ENCODE data around the gene CCDC102A. TPM values are rescaled to one million over a fixed set of nuclear protein-coding genes. Genes with fewer than 3 reads are reported as not detected.
"Not testable (repeated sequence)": the region's sequence is repeated elsewhere in the genome, so short reads cannot be mapped to it uniquely, and the experiment has no call there.

CCDC102A gene
- total RNA-seq, 4 donors from 2014 or later, result 3.5 to 9.8 (median 7.8) TPM

DNA sequence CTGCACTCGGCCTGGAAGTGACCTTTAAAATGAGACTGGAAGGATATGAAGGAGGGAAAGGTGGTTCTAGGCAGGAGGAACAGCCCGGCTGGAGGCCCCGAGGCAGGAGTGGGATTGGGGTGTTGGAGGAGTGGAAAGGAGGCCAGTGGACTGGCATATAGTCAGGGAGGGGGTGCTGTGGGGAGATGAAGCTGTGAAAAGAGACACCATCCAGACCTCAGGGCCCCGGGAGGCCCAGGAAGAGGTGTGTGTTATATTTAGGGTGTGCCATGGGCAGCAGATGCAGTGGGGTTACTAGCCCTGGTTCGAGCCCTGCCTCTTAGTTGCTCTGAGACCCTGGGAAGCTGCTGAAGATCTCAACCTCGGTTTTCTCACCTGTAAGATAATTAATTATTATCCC, 31.2 kb downstream of the CCDC102A start:
- TF ChIP-seq, protein P1, sequence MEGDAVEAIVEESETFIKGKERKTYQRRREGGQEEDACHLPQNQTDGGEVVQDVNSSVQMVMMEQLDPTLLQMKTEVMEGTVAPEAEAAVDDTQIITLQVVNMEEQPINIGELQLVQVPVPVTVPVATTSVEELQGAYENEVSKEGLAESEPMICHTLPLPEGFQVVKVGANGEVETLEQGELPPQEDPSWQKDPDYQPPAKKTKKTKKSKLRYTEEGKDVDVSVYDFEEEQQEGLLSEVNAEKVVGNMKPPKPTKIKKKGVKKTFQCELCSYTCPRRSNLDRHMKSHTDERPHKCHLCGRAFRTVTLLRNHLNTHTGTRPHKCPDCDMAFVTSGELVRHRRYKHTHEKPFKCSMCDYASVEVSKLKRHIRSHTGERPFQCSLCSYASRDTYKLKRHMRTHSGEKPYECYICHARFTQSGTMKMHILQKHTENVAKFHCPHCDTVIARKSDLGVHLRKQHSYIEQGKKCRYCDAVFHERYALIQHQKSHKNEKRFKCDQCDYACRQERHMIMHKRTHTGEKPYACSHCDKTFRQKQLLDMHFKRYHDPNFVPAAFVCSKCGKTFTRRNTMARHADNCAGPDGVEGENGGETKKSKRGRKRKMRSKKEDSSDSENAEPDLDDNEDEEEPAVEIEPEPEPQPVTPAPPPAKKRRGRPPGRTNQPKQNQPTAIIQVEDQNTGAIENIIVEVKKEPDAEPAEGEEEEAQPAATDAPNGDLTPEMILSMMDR (IDR thresholded peaks at IDR 0.05), result no peak
- ATAC-seq (ENCODE audit: low FRiP score), result no peak
- DNase-seq (ENCODE audit: low spot score), result no peak

DNA sequence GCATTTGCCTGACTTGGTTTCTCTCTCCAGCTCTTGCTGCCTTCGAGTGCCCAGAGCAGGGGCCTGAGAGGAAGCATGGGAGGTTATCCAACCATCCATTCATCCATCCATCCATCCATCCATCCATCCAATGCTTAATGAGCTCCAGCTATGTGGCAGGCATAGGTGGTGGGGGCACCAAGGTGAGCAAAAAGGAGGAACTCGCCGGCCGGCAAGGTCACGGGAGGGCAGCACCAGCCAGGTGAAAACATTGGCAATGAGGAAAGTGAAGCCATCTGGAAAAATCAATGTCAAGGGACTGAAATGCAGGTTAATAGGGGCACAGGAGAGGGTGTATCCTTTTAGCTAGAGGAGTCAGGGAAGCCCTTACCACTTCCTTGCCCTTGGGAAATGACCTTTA, 31.9 kb downstream of the CCDC102A start:
- DNase-seq (ENCODE audit: low spot score) (no peak), ATAC-seq (ENCODE audit: low FRiP score) (no peak)
- TF ChIP-seq, protein P1 (IDR thresholded peaks at IDR 0.05), result no peak

DNA sequence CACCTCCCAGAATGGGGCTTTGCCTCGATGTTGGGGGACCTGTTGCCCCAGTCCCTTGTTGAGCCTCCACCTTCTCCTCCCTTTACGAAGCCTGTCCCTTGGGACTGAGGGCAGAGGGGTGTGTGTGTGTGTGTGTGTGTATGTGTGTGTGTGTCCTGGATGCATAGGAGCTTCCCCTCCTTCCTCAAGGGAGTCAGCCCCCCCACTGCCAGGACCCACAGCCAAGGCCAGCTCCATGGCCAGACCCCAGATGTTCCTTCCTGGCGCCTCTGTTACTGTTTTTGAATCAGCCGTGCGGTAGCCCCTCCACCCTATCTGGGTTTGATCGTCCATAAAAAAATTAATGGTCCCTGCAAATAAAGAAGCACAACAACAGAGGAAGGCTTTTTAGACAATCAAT, 32.4 kb downstream of the CCDC102A start:
- ATAC-seq (ENCODE audit: low FRiP score), result no peak
- TF ChIP-seq, protein P1 (IDR thresholded peaks at IDR 0.05), result no peak
- no peak for DNase-seq (ENCODE audit: low spot score)

DNA sequence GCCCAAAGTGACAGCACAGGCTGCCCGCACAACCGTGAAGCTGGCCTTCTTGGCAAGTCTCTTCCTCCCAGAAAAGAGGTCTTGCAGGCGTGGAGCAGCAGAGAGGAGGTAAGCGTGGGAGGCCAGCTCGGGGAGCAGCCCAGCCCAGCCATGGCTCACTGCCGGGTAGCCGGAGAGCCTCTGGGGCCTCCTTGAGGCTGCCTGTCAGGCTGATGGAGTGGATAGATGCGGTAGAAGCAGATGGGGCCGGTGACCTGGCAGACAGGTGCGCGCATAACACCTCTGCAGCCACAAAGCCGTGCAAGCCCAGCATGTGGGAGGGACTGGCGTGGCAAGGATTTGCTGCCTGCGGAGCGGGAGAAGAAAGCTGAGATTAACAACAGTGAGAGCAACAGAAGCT, 33.0 kb downstream of the CCDC102A start:
- ATAC-seq (ENCODE audit: low FRiP score), result peak; percentile 52
- TF ChIP-seq, protein P1 (IDR thresholded peaks at IDR 0.05), result no peak
- DNase-seq (ENCODE audit: low spot score), result no peak

DNA sequence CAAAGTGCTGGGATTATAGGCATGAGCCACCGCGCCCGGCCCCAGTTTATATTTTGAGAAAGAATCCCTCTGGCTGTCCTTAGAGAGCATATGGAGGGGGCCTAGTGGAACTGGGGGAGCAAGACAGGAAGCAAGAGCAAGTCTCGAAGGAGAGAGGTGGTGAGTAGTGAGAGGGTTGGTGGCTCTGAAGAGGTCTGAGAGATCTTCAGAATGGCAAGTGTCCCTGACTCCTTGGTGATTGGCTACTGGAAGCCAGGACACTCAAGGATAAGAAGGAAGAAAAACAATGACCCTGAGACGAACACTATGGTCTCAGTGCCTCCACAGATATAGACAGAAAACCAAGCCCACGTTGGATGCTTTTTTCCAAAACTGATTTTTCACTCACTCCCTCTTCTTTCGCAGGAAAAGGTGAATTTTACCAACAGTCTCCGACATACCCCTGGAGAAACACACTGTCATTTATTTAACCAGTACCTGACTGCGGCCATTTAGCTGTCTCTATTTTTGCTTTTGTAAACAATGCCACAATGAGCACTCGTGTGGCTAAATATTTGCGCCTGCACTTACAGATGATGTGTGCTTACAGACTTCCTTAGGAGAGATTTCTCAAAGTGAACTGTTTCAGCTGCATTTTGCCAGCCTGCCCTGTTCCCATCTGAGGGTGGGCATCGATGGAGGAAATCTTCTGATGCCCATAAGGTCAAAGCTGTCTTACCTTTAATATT, 34.2 kb downstream of the CCDC102A start:
- TF ChIP-seq, protein P1 (IDR thresholded peaks at IDR 0.05), result no peak
- ATAC-seq (ENCODE audit: low FRiP score) (no peak), DNase-seq (ENCODE audit: low spot score) (no peak)

DNA sequence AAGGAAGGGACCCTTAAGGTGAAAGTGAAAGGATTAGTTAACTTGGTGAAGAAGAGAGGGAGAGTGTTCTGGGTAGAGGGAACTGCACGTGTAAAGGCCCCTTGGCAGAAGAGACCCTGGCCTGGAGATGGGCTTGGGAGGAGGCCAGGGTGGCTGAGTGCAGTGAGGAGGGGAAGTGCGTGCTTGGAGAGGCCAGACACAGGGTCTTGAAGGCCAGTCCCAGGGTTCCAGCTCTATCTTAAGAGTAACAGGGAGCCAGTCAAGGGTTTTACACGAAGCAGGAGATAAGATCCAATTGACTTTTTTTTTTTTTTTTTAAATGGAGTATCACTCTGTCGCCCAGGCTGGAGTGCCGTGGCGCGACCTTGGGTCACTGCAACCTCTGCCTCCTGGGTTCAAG, 34.9 kb downstream of the CCDC102A start:
- no peak for ATAC-seq (ENCODE audit: low FRiP score)
- DNase-seq (ENCODE audit: low spot score), result no peak
- TF ChIP-seq, protein P1 (IDR thresholded peaks at IDR 0.05), result no peak

DNA sequence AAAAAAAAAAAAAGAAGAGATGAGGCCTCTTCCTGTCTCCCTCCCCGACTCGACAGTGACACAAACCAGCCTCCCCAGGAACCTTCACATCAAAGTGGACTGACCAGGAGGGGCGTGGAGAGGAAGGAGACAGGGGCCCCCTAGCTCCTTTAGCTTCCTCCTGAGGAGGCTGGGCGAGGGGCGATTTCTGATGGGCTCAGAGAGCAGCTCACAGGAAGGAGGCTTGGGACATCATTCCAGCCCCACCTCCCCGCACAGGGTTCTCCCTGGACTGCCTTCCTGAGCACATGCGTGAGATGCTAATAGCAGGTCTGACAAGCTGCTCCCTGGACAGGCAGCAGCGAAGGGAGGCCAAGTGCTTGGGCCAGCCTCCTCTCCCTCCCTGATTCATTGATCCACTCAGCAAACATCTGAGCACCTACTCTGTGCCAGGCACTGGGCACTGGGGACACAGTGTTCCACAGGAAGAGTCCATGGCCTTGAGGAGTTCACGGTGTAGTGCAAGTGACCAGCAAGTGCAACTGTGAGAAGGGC, 35.7 kb downstream of the CCDC102A start:
- DNase-seq (ENCODE audit: low spot score) (no peak), ATAC-seq (ENCODE audit: low FRiP score) (no peak)
- TF ChIP-seq, protein P1 (IDR thresholded peaks at IDR 0.05), result no peak

DNA sequence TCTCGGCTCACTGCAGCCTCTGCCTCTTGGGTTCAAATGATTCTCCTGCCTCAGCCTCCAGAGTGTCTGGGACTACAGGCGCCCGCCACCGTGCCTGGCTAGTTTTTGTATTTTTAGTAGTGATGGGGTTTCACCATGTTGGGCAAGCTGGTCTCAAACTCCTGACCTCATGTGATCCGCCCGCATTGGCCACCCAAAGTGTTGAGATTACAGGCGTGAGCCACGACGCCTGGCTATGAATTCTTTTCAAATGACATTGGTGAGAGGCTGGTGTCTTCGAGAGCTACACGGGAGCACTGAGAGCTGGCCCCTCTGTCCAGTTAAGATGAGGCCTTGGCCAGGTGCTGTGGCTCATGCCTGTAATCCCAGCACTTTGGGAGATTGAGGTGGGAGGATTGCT, 36.4 kb downstream of the CCDC102A start:
- not testable (repeated sequence) for DNase-seq (ENCODE audit: low spot score)

More for the DNA sequence above, 36.4 kb downstream of the CCDC102A start:
- ATAC-seq (ENCODE audit: low FRiP score), result not testable (repeated sequence)

Measured in omental fat pad (tissue), 4 donors.